GM18505 (cell line): Measurements from ENCODE around the gene LILRB2.
"Not testable (repeated sequence)": the region's sequence is repeated elsewhere in the genome, so short reads cannot be mapped to it uniquely, and the experiment has no call there.

Source experiments
- ATAC-seq: cut with Tn5 transposase; IDR thresholded peaks from one replicate; pipeline ENCODE4 v1.9.1; 2021; ENCODE audit not compliant: unreplicated experiment
- POLR2A ChIP-seq: IDR thresholded peaks from 4 replicates; pipeline ENCODE4 v1.6.1; 2011; ENCODE audit warnings: borderline replicate concordance; ENCODE audit not compliant: insufficient read depth, insufficient read length; ENCODE audit errors: extremely low read depth

LILRB2 gene

GRCh38 chr19:54273821-54274220 lies 7.1 kb downstream of the LILRB2 start:
- no peak for ATAC-seq
- no peak for TF ChIP-seq POLR2A

- ATAC-seq = not testable (repeated sequence)
Measured at GRCh38 chr19:54272181-54272580, 8.7 kb downstream of the LILRB2 start.

GRCh38 chr19:54271587-54271986 lies 9.3 kb downstream of the LILRB2 start:
- ATAC-seq = not testable (repeated sequence)

- no peak for TF ChIP-seq POLR2A
- no peak for ATAC-seq
Measured at GRCh38 chr19:54271106-54271505, 9.8 kb downstream of the LILRB2 start.

- ATAC-seq = no peak
- no peak for TF ChIP-seq POLR2A
Measured at GRCh38 chr19:54268936-54269335, 12.0 kb downstream of the LILRB2 start.

- TF ChIP-seq POLR2A = no peak
- ATAC-seq = no peak
Measured at GRCh38 chr19:54266133-54266532, 14.8 kb downstream of the LILRB2 start.

- no peak for TF ChIP-seq POLR2A
- no peak for ATAC-seq
Measured at GRCh38 chr19:54262470-54262869, 18.4 kb downstream of the LILRB2 start.

- ATAC-seq = no peak
- TF ChIP-seq POLR2A = no peak
Measured at GRCh38 chr19:54262066-54262465, 18.8 kb downstream of the LILRB2 start.

- no peak for ATAC-seq
- no peak for TF ChIP-seq POLR2A
Measured at GRCh38 chr19:54257116-54257480, 23.8 kb downstream of the LILRB2 start, which contains the start of gene LILRB5. TSS of gene LILRB5 (minus strand) at chr19:54257273. CDS start at chr19:54257193, 80 bp downstream.

- TF ChIP-seq POLR2A = no peak
- no peak for ATAC-seq
Measured at GRCh38 chr19:54256250-54257115, 24.4 kb downstream of the LILRB2 start.

GRCh38 chr19:54255105-54255775 lies 25.7 kb downstream of the LILRB2 start:
- no peak for TF ChIP-seq POLR2A
- no peak for ATAC-seq

GRCh38 chr19:54254195-54254906 lies 26.6 kb downstream of the LILRB2 start:
- no peak for TF ChIP-seq POLR2A
- ATAC-seq = no peak

- no peak for TF ChIP-seq POLR2A
- ATAC-seq = no peak
Measured at GRCh38 chr19:54253331-54254194, 27.3 kb downstream of the LILRB2 start.

- no peak for TF ChIP-seq POLR2A
- ATAC-seq = no peak
Measured at GRCh38 chr19:54252845-54253244, 28.1 kb downstream of the LILRB2 start.

GRCh38 chr19:54252243-54252642 lies 28.7 kb downstream of the LILRB2 start:
- ATAC-seq = no peak
- TF ChIP-seq POLR2A = no peak
